Loucy (cell line): Measurements from ENCODE around the gene PNPLA2.

ENCODE experiments used
- EZH2phosphoT487 ChIP-seq: fragments of 200-600 bp; IDR thresholded peaks from 2 replicates; pipeline ENCODE4 v1.6.1; 2018; ENCODE audit warnings: antibody characterized with exemption, mild to moderate bottlenecking, moderate library complexity, borderline replicate concordance
- TF ChIP-seq, protein P1 (sequence below): fragments of 200-600 bp; sonication (generic); conservative IDR thresholded peaks from 2 replicates; pipeline ENCODE4 v1.5.1; 2014; ENCODE audit warnings: mild to moderate bottlenecking, antibody characterized with exemption, low read length

DNA sequence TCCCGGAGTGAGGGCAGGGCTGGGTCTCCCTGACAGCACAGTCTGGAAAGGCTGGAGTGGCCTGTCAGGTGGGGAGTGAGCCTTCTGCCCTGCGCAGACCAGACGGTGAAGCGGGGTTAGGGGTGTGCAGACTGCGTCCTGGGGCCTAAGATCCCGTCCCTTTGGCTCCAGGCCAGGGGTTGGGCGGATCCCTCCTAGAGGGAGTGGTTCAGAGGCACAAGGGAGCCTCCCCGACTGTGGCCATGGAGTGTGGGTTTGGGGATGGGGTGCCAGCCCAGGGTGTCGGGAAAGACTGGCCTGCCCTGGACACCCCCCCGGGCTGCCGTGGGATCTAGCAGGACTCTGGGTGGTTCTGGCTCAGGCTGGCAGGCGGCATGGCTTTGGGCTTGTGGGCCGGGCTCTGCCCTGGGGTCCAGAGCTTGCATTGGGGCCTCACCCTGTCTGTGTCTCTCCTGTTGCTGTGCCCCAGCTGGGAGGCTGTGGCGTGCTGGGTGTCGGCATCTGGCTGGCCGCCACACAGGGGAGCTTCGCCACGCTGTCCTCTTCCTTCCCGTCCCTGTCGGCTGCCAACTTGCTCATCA lies 43.5 kb downstream of the PNPLA2 start:
- TF ChIP-seq, protein P1, sequence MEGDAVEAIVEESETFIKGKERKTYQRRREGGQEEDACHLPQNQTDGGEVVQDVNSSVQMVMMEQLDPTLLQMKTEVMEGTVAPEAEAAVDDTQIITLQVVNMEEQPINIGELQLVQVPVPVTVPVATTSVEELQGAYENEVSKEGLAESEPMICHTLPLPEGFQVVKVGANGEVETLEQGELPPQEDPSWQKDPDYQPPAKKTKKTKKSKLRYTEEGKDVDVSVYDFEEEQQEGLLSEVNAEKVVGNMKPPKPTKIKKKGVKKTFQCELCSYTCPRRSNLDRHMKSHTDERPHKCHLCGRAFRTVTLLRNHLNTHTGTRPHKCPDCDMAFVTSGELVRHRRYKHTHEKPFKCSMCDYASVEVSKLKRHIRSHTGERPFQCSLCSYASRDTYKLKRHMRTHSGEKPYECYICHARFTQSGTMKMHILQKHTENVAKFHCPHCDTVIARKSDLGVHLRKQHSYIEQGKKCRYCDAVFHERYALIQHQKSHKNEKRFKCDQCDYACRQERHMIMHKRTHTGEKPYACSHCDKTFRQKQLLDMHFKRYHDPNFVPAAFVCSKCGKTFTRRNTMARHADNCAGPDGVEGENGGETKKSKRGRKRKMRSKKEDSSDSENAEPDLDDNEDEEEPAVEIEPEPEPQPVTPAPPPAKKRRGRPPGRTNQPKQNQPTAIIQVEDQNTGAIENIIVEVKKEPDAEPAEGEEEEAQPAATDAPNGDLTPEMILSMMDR, result no peak
- TF ChIP-seq EZH2phosphoT487, result no peak
